A549 (cell line): Measurements from ENCODE around the gene LRGUK. TPM values are rescaled to one million over a fixed set of nuclear protein-coding genes. Genes with fewer than 3 reads are reported as not detected.

Source experiments
- ATAC-seq, 2 experiments: fragments of 200-7000 bp in 1 of 2; fragments of >200 bp in 1 of 2; cut with Nextera tagmentation in 1 of 2; cut with Tn5 transposase in 1 of 2; 3 replicates each; pipeline versions ENCODE4 v1.8.0 to v1.9.1; 2018 to 2020; ENCODE audit warnings: mild to moderate bottlenecking in 1 of 2, moderate library complexity in 1 of 2
- CTCF ChIA-PET: fragments of 300-600 bp; sonication (Branson Sonifier 250); formaldehyde crosslinking; extraction: SDS; loops from one replicate; lab custom pipeline; 2021; ENCODE audit warnings: antibody characterized with exemption, inconsistent platforms; lab: Yijun Ruan, JAX
- POLR2A ChIA-PET: fragments of 350-600 bp; formaldehyde crosslinking; extraction: SDS; loops from one replicate; lab custom pipeline; 2021; ENCODE audit warnings: antibody characterized with exemption, inconsistent platforms; lab: Yijun Ruan, JAX
- DNase-seq, 2 experiments: peaks; one replicate each; pipeline versions ENCODE4 v3.0.0 to v3.0.0-alpha.2; 2011 to 2016; ENCODE audit warnings: low read depth in 1 of 2, low spot score in 1 of 2
- FAIRE-seq: peaks from 2 replicates; lab custom pipeline; 2011; peaks lifted over from hg19 to GRCh38; lab: Jason Lieb, UNC
- H3K27ac ChIP-seq, 2 experiments: fragments of >200 bp; sonication (Bioruptor Twin); formaldehyde crosslinking; 3 replicates each; pipeline ENCODE4 v1.5.1; 2016 to 2017
- H3K4me1 ChIP-seq: fragments of >200 bp; sonication (Bioruptor Twin); formaldehyde crosslinking; 3 replicates; pipeline ENCODE4 v1.6.1; 2016
- H3K4me2 ChIP-seq: fragments of >200 bp; sonication (Bioruptor Twin); formaldehyde crosslinking; 3 replicates; pipeline ENCODE4 v1.6.1; 2016
- H3K4me3 ChIP-seq: fragments of >200 bp; sonication (Bioruptor Twin); formaldehyde crosslinking; 3 replicates; pipeline ENCODE4 v1.5.1; 2016
- H3K9me3 ChIP-seq: fragments of >200 bp; sonication (Bioruptor Twin); formaldehyde crosslinking; 3 replicates; pipeline ENCODE4 v1.6.1; 2016
- BHLHE40 ChIP-seq: IDR thresholded peaks from 2 replicates; pipeline ENCODE4 v1.6.1; 2012; ENCODE audit warnings: low read depth, low read length, inconsistent platforms
- CBX2 ChIP-seq: fragments of 200-600 bp; sonication (generic); IDR thresholded peaks from 2 replicates; pipeline ENCODE4 v1.6.1; 2016; ENCODE audit warnings: low read depth, mild to moderate bottlenecking, borderline replicate concordance
- CHD2 ChIP-seq: fragments of 150-350 bp; IDR thresholded peaks from 2 replicates; pipeline ENCODE4 v1.6.1; 2014; ENCODE audit warnings: low read length; ENCODE audit not compliant: partially characterized antibody
- CHD4 ChIP-seq: fragments of 200-600 bp; sonication (generic); IDR thresholded peaks from 2 replicates; pipeline ENCODE4 v1.6.1; 2016; ENCODE audit warnings: antibody characterized with exemption, mild to moderate bottlenecking, borderline replicate concordance
- CTCF ChIP-seq: fragments of >200 bp; sonication (Bioruptor Twin); formaldehyde crosslinking; IDR thresholded peaks from 3 replicates; pipeline ENCODE4 v1.5.1; 2016
- EHF ChIP-seq: fragments of 250-450 bp; sonication (Bioruptor Pico); IDR thresholded peaks from 2 replicates; pipeline ENCODE4 v1.5.0; 2020; ENCODE audit warnings: mild to moderate bottlenecking
- EHMT2 ChIP-seq: fragments of 200-600 bp; sonication (generic); IDR thresholded peaks from 2 replicates; pipeline ENCODE4 v1.6.1; 2016; ENCODE audit warnings: antibody characterized with exemption, low read depth, mild to moderate bottlenecking, moderate library complexity
- EP300 ChIP-seq, 2 experiments: fragments of >200 bp; sonication (Bioruptor Twin); formaldehyde crosslinking; IDR thresholded peaks; 2 replicates in 1 of 2; 3 replicates in 1 of 2; pipeline ENCODE4 v1.6.1; 2016 to 2017
- FOSB ChIP-seq: fragments of 250-450 bp; sonication (Bioruptor Pico); IDR thresholded peaks from 2 replicates; pipeline ENCODE4 v1.5.0; 2020; ENCODE audit warnings: mild to moderate bottlenecking, moderate library complexity
- FOSL2 ChIP-seq, 2 experiments: fragments of 450-650 bp in 1 of 2; fragments of >200 bp in 1 of 2; sonication (Bioruptor Twin) in 1 of 2; formaldehyde crosslinking; IDR thresholded peaks; 2 replicates each; pipeline versions ENCODE4 v1.5.0 to v1.6.1; 2016 to 2020; ENCODE audit warnings: mild to moderate bottlenecking in 1 of 2, moderate library complexity in 1 of 2
- FOXS1 ChIP-seq: fragments of 250-450 bp; sonication (Bioruptor Pico); IDR thresholded peaks from 2 replicates; pipeline ENCODE4 v1.5.0; 2020; ENCODE audit warnings: mild to moderate bottlenecking, moderate library complexity
- GATA3 ChIP-seq: IDR thresholded peaks from 2 replicates; pipeline ENCODE4 v1.6.1; 2012; ENCODE audit warnings: borderline replicate concordance
- HEYL ChIP-seq: fragments of 250-450 bp; sonication (Bioruptor Pico); IDR thresholded peaks from 2 replicates; pipeline ENCODE4 v1.8.0; 2021; ENCODE audit warnings: mild to moderate bottlenecking, moderate library complexity
- HOXA7 ChIP-seq: fragments of 250-450 bp; sonication (Bioruptor Pico); IDR thresholded peaks from 2 replicates; pipeline ENCODE4 v1.5.0; 2020; ENCODE audit warnings: mild to moderate bottlenecking, moderate library complexity
- HOXB13 ChIP-seq: fragments of 250-450 bp; sonication (Bioruptor Pico); IDR thresholded peaks from 2 replicates; pipeline ENCODE4 v1.5.0; 2020; ENCODE audit warnings: low read depth, mild to moderate bottlenecking, moderate library complexity
- HOXB5 ChIP-seq: fragments of 250-450 bp; sonication (Bioruptor Pico); IDR thresholded peaks from 2 replicates; pipeline ENCODE4 v1.5.0; 2020; ENCODE audit warnings: mild to moderate bottlenecking, moderate library complexity
- JUN ChIP-seq, 2 experiments: fragments of >200 bp; sonication (Bioruptor Twin); formaldehyde crosslinking; IDR thresholded peaks; 2 replicates in 1 of 2; 3 replicates in 1 of 2; pipeline ENCODE4 v1.6.1; 2016 to 2017
- KDM1A ChIP-seq: fragments of 200-600 bp; sonication (generic); IDR thresholded peaks from 2 replicates; pipeline ENCODE4 v1.6.1; 2016; ENCODE audit warnings: low read depth, mild to moderate bottlenecking
- MAFK ChIP-seq: fragments of 450-650 bp; IDR thresholded peaks from 2 replicates; pipeline ENCODE4 v1.6.1; 2014; ENCODE audit not compliant: partially characterized antibody
- MAZ ChIP-seq: fragments of 150-350 bp; IDR thresholded peaks from 2 replicates; pipeline ENCODE4 v1.6.1; 2014; ENCODE audit warnings: antibody characterized with exemption, low read depth, low read length, borderline replicate concordance
- NFE2L2 ChIP-seq: fragments of 150-350 bp; conservative IDR thresholded peaks from 2 replicates; pipeline ENCODE4 v1.6.1; 2014; ENCODE audit warnings: low read length
- POLR2A ChIP-seq: IDR thresholded peaks from 2 replicates; pipeline ENCODE4 v1.6.1; 2012; ENCODE audit warnings: mild to moderate bottlenecking, low read length
- RAD21 ChIP-seq, 2 experiments: fragments of >200 bp in 1 of 2; sonication (Bioruptor Twin) in 1 of 2; formaldehyde crosslinking in 1 of 2; IDR thresholded peaks in 1 of 2; conservative IDR thresholded peaks in 1 of 2; 2 replicates in 1 of 2; 3 replicates in 1 of 2; pipeline ENCODE4 v1.6.1; 2012 to 2018; ENCODE audit warnings: inconsistent platforms in 1 of 2
- RCOR1 ChIP-seq: fragments of 150-350 bp; IDR thresholded peaks from 2 replicates; pipeline ENCODE4 v1.6.1; 2014; ENCODE audit warnings: antibody characterized with exemption, low read length, low read depth
- SREBF2 ChIP-seq: fragments of 450-650 bp; IDR thresholded peaks from 2 replicates; pipeline ENCODE4 v1.6.1; 2014; ENCODE audit warnings: mild to moderate bottlenecking, moderate library complexity
- ZC3H11A ChIP-seq: fragments of 450-650 bp; IDR thresholded peaks from 2 replicates; pipeline ENCODE4 v1.6.1; 2014; ENCODE audit warnings: antibody characterized with exemption, mild to moderate bottlenecking
- WGBS: methylation state at CpG from one replicate; pipeline ENCODE4 v1.1.6; 2017; ENCODE audit errors: missing lambda C conversion rate; 5-methylcytosine and 5-hydroxymethylcytosine counted together
- polyA plus RNA-seq, 4 experiments: library from polyadenylated mRNA; depleted of rRNA in 3 of 4; stranded (reverse); fragments of >200 nt; fragmentation: RNase III in 1 of 4; extraction: RNeasy Plus Mini Kit Qiagen cat#74134 plus additional on column Dnase treatment in 1 of 4; gene quantifications; 2 replicates in 3 of 4; 3 replicates in 1 of 4; pipeline ENCODE4 v1.2.3, GENCODE V29; 2011 to 2017
- TF ChIP-seq, protein P1 (sequence below): IDR thresholded peaks from 2 replicates; pipeline ENCODE4 v1.6.1; 2012
- TF ChIP-seq, protein P2 (sequence below): IDR thresholded peaks from 2 replicates; pipeline ENCODE4 v1.6.1; 2012; ENCODE audit warnings: low read depth, borderline replicate concordance
- TF ChIP-seq, protein P3 (sequence below): IDR thresholded peaks from 2 replicates; pipeline ENCODE4 v1.6.1; 2012
- TF ChIP-seq, protein P4 (sequence below): fragments of 200-600 bp; sonication (generic); IDR thresholded peaks from 2 replicates; pipeline ENCODE4 v1.6.1; 2016; ENCODE audit warnings: antibody characterized with exemption, mild to moderate bottlenecking, moderate library complexity

LRGUK gene
- polyA plus RNA-seq, 2 of the 4 experiments (the other 2 are of a cell fraction): 0.28 to 0.32 TPM

DNA sequence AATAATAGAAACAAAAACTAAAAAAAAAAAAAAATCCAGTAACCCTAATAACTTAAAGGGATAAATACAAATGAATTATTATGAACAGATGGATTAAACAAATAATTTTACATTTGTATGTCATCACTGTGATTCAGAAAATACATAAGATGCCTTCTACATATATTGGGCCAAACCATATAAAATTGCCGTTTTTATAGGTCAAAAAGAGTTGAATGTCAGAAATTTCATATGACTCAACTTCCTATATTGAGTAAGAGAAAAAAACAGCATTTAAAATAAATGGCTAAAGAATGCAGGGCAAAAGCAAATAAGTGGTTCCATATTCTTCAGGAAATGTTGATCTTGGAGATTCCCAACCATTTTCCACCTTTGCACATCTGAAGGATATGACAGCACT is 180.2 kb downstream of the LRGUK start:
- DNase-seq (no peak), FAIRE-seq (peak; percentile 95), ATAC-seq (no peak)
- ChIA-PET POLR2A (no interaction called here), CTCF (interaction anchor here (1.3 kb wide), 2 partner anchors 10 to 50 kb away, joined by 4 read pairs; partner anchors contain the start of gene SLC35B4)
- TF ChIP-seq JUN (IDR thresholded peaks at IDR 0.05): no peak
- TF ChIP-seq ZC3H11A: no peak
- TF ChIP-seq EP300 (IDR thresholded peaks at IDR 0.05): no peak
- no peak for TF ChIP-seq RAD21 (conservative IDR thresholded peaks at IDR 0.05 in 1 of 2, IDR thresholded peaks at IDR 0.05 in 1 of 2)
- TF ChIP-seq BHLHE40: no peak
- TF ChIP-seq, protein P1, sequence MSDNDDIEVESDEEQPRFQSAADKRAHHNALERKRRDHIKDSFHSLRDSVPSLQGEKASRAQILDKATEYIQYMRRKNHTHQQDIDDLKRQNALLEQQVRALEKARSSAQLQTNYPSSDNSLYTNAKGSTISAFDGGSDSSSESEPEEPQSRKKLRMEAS: no peak
- TF ChIP-seq HOXA7 (CRISPR knock-in tag): no peak
- TF ChIP-seq POLR2A: no peak
- TF ChIP-seq, protein P2, sequence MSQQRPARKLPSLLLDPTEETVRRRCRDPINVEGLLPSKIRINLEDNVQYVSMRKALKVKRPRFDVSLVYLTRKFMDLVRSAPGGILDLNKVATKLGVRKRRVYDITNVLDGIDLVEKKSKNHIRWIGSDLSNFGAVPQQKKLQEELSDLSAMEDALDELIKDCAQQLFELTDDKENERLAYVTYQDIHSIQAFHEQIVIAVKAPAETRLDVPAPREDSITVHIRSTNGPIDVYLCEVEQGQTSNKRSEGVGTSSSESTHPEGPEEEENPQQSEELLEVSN: no peak
- TF ChIP-seq MAFK: no peak
- no peak for TF ChIP-seq KDM1A
- TF ChIP-seq, protein P3, sequence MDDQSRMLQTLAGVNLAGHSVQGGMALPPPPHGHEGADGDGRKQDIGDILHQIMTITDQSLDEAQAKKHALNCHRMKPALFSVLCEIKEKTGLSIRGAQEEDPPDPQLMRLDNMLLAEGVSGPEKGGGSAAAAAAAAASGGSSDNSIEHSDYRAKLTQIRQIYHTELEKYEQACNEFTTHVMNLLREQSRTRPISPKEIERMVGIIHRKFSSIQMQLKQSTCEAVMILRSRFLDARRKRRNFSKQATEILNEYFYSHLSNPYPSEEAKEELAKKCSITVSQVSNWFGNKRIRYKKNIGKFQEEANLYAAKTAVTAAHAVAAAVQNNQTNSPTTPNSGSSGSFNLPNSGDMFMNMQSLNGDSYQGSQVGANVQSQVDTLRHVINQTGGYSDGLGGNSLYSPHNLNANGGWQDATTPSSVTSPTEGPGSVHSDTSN: no peak
- TF ChIP-seq FOSL2 (IDR thresholded peaks at IDR 0.05): no peak
- no peak for TF ChIP-seq FOSL2 (CRISPR knock-in tag; IDR thresholded peaks at IDR 0.05)
- H3K9me3 ChIP-seq: no peaks in the 10 kb centered on the region
- WGBS: 48% methylated on average over 1 of the region's 1 CpG
- no peak overlapping the region for H3K4me2 ChIP-seq
- H3K27ac ChIP-seq: no peak overlapping the region
- H3K4me1 ChIP-seq: no peaks in the 10 kb centered on the region
- no peak overlapping the region for H3K4me3 ChIP-seq

GRCh38 chr7:134308548-134308947 is 181.4 kb downstream of the LRGUK start:
- ATAC-seq: no peak
- WGBS: 86% methylated on average over 4 of the region's 4 CpGs
- H3K4me2 ChIP-seq: no peak overlapping the region
- CTCF ChIA-PET: interaction anchor here (1.3 to 1.4 kb wide), 2 partner anchors 9 to 124 kb away, joined by 4 to 5 read pairs; partner anchors contain the start of gene SLC35B4
- POLR2A ChIA-PET: no interaction called here
- no peak overlapping the region for H3K4me3 ChIP-seq
- H3K27ac ChIP-seq: no peak overlapping the region
- TF ChIP-seq, protein P4, sequence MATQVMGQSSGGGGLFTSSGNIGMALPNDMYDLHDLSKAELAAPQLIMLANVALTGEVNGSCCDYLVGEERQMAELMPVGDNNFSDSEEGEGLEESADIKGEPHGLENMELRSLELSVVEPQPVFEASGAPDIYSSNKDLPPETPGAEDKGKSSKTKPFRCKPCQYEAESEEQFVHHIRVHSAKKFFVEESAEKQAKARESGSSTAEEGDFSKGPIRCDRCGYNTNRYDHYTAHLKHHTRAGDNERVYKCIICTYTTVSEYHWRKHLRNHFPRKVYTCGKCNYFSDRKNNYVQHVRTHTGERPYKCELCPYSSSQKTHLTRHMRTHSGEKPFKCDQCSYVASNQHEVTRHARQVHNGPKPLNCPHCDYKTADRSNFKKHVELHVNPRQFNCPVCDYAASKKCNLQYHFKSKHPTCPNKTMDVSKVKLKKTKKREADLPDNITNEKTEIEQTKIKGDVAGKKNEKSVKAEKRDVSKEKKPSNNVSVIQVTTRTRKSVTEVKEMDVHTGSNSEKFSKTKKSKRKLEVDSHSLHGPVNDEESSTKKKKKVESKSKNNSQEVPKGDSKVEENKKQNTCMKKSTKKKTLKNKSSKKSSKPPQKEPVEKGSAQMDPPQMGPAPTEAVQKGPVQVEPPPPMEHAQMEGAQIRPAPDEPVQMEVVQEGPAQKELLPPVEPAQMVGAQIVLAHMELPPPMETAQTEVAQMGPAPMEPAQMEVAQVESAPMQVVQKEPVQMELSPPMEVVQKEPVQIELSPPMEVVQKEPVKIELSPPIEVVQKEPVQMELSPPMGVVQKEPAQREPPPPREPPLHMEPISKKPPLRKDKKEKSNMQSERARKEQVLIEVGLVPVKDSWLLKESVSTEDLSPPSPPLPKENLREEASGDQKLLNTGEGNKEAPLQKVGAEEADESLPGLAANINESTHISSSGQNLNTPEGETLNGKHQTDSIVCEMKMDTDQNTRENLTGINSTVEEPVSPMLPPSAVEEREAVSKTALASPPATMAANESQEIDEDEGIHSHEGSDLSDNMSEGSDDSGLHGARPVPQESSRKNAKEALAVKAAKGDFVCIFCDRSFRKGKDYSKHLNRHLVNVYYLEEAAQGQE: no peak
- TF ChIP-seq MAZ: no peak
- TF ChIP-seq, protein P3: no peak
- no peak for TF ChIP-seq CBX2
- no peak for TF ChIP-seq HEYL (CRISPR knock-in tag)
- TF ChIP-seq RCOR1: no peak
- no peak for TF ChIP-seq HOXB13 (CRISPR knock-in tag)
- no peak for TF ChIP-seq EHMT2
- no peak for TF ChIP-seq GATA3
- no peak for TF ChIP-seq EP300 (IDR thresholded peaks at IDR 0.05)
- TF ChIP-seq MAFK: no peak
- TF ChIP-seq SREBF2: no peak
- no peak for TF ChIP-seq FOSB
- no peak for TF ChIP-seq CTCF
- no peak for TF ChIP-seq EHF (CRISPR knock-in tag)
- no peak for TF ChIP-seq CHD4
- no peak for TF ChIP-seq HOXB5
- no peak for TF ChIP-seq FOXS1 (CRISPR knock-in tag)
- no peak for TF ChIP-seq CHD2
- no peak for TF ChIP-seq NFE2L2
- FAIRE-seq: no peak
- no peaks in the 10 kb centered on the region for H3K4me1 ChIP-seq
- H3K9me3 ChIP-seq: no peaks in the 10 kb centered on the region
- DNase-seq: no peak
